ENCODE measurements around the gene EPX.

GRCh38 chr17:58205936-58206335, 13.4 kb downstream of the EPX start:
- no peak for TF ChIP-seq CTCF (conservative IDR thresholded peaks at IDR 0.05)
- no peak for TF ChIP-seq ZFX (IDR thresholded peaks at IDR 0.05)

All from C4-2B (cell line).